ENCODE measurements around the gene ZNF581. TPM values are rescaled to one million over a fixed set of nuclear protein-coding genes. Genes with fewer than 3 reads are reported as not detected.

Gene ZNF581
- total RNA-seq, 4 donors from 2014 or later = 20.1 to 27.3 (median 22.8) TPM

GRCh38 chr19:55649268-55650125, 6.0 kb downstream of the ZNF581 start:
- TF ChIP-seq, protein P1, sequence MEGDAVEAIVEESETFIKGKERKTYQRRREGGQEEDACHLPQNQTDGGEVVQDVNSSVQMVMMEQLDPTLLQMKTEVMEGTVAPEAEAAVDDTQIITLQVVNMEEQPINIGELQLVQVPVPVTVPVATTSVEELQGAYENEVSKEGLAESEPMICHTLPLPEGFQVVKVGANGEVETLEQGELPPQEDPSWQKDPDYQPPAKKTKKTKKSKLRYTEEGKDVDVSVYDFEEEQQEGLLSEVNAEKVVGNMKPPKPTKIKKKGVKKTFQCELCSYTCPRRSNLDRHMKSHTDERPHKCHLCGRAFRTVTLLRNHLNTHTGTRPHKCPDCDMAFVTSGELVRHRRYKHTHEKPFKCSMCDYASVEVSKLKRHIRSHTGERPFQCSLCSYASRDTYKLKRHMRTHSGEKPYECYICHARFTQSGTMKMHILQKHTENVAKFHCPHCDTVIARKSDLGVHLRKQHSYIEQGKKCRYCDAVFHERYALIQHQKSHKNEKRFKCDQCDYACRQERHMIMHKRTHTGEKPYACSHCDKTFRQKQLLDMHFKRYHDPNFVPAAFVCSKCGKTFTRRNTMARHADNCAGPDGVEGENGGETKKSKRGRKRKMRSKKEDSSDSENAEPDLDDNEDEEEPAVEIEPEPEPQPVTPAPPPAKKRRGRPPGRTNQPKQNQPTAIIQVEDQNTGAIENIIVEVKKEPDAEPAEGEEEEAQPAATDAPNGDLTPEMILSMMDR (IDR thresholded peaks at IDR 0.05) = no peak
- no peak for TF ChIP-seq POLR2A (IDR thresholded peaks at IDR 0.05)
- DNase-seq (ENCODE audit: low spot score in 2 of 2) = no peak
- H3K4me3 ChIP-seq (ENCODE audit: low read depth, poor library complexity, severe bottlenecking) = no peak overlapping the region
- 71 to 90% methylated on average over 7 to 16 of the region's 17 CpGs for WGBS, 2 donors
- intact Hi-C loops (cut with DNase I; ENCODE audit: low total_unique reads) = no loop called here

DNA sequence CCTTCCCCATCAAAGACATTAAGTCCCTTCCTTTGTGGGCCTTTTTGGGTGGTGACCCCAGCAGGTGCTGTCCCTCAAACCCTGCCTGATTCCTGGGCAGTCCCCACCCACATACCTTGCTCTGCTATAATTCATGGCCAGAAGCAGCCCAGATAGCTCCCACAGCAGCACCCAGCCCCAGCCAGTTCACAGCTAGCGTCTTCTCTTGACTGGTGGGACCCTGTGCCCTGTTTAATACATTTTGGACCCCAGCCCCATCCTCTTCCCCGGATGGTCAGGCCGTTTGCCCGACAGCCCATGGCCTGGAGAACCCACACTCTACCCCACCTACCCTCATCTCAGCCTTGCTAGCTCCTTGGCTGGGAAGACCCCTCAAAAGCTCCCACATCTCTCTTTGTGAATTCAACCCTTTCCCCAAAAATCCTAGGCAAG, 6.7 kb downstream of the ZNF581 start:
- TF ChIP-seq, protein P1 (IDR thresholded peaks at IDR 0.05) = no peak
- TF ChIP-seq POLR2A (IDR thresholded peaks at IDR 0.05) = no peak
- intact Hi-C loops (cut with DNase I; ENCODE audit: low total_unique reads) = no loop called here
- 83 to 85% methylated on average over 4 of the region's 4 CpGs for WGBS, 2 donors
- H3K4me3 ChIP-seq (ENCODE audit: low read depth, poor library complexity, severe bottlenecking) = no peak overlapping the region
- DNase-seq (ENCODE audit: low spot score in 2 of 2) = no peak

DNA sequence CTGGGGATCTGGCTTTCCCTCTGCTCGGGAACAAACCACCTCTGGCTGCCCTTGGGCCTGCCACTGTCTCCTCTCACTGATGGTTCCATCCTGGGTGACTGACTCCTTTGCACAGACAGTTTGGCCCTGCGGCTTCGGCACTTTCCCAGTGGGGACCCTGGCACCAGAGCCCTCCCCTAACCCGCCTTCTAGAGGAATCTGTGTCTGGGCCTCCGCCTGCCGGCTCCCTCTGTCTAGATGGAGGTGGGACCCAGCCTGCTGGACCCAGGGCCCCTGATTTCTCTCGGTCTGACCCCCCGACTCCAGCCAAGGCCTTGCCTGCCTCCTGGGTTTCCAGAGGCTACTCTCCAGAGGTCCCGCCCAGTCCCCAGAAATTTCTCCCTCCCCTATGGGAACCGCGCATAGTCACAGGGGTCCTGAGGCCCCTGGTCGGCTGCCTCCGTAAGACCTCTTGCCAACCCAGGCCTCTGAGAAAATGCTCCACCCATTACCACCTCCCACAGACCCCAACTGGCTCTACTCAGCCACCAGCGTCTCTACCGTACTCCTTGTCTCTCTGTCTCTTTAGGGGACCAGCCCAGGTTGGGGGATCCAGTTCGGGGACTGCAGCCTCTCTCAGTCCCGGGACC, 7.3 kb downstream of the ZNF581 start:
- WGBS, 2 donors = 94 to 95% methylated on average over 15 to 17 of the region's 17 CpGs
- DNase-seq (ENCODE audit: low spot score in 2 of 2) = no peak
- TF ChIP-seq, protein P1 (IDR thresholded peaks at IDR 0.05) = no peak
- no peak for TF ChIP-seq POLR2A (IDR thresholded peaks at IDR 0.05)
- no peak overlapping the region for H3K4me3 ChIP-seq (ENCODE audit: low read depth, poor library complexity, severe bottlenecking)
- intact Hi-C loops (cut with DNase I; ENCODE audit: low total_unique reads) = no loop called here

DNA sequence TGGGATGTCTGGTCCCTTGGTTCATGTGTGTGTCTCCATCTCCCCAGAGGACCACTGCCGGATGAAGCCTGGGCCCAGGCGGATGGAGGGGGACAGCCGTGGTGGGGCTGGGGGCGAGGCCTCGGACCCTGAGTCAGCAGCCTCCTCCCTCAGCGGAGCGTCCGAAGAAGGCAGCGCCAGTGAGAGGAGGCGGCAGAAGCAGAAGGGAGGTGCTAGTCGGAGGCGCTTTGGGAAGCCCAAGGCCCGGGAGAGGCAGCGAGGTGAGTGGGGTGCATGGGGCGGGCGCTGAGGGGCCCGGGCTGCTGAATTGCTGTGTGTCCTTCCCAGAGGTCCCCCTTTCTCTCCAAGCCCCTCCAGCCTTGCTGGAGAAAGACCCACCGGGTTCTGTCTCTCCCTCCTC, 7.8 kb downstream of the ZNF581 start:
- H3K4me3 ChIP-seq (ENCODE audit: low read depth, poor library complexity, severe bottlenecking) = no peak overlapping the region
- intact Hi-C loops (cut with DNase I; ENCODE audit: low total_unique reads) = no loop called here
- TF ChIP-seq, protein P1 (IDR thresholded peaks at IDR 0.05) = no peak
- no peak for TF ChIP-seq POLR2A (IDR thresholded peaks at IDR 0.05)
- WGBS, 2 donors = 88 to 93% methylated on average over 18 of the region's 18 CpGs
- DNase-seq (ENCODE audit: low spot score in 2 of 2) = no peak

- no peak for TF ChIP-seq POLR2A (IDR thresholded peaks at IDR 0.05)
- TF ChIP-seq, protein P1 (IDR thresholded peaks at IDR 0.05) = no peak
- intact Hi-C loops (cut with DNase I; ENCODE audit: low total_unique reads) = no loop called here
- WGBS, 2 donors = 79 to 81% methylated on average over 70 of the region's 71 CpGs
- no peak overlapping the region for H3K4me3 ChIP-seq (ENCODE audit: low read depth, poor library complexity, severe bottlenecking)
- DNase-seq (ENCODE audit: low spot score in 2 of 2) = no peak
Observed at GRCh38 chr19:55652311-55653128, 9.1 kb downstream of the ZNF581 start.
